Activated naive CD8-positive, alpha-beta T cell (primary cell): ENCODE data around the gene KCNC4.

ENCODE experiments used
- H3K27ac Mint-ChIP-seq: one replicate; pipeline ENCODE4 v1.8.0; 2021; ENCODE audit warnings: mixed read lengths
- H3K27me3 Mint-ChIP-seq: one replicate; pipeline ENCODE4 v1.8.0; 2021; ENCODE audit warnings: mixed read lengths
- H3K36me3 Mint-ChIP-seq: one replicate; pipeline ENCODE4 v1.8.0; 2021; ENCODE audit warnings: mixed read lengths
- H3K4me1 Mint-ChIP-seq: one replicate; pipeline ENCODE4 v1.8.0; 2021; ENCODE audit warnings: low read depth, mixed read lengths
- H3K4me3 Mint-ChIP-seq: one replicate; pipeline ENCODE4 v1.8.0; 2021; ENCODE audit warnings: mild to moderate bottlenecking, mixed read lengths
- H3K9me3 Mint-ChIP-seq: one replicate; pipeline ENCODE4 v1.8.0; 2021; ENCODE audit warnings: low read depth, mixed read lengths

Gene KCNC4

DNA sequence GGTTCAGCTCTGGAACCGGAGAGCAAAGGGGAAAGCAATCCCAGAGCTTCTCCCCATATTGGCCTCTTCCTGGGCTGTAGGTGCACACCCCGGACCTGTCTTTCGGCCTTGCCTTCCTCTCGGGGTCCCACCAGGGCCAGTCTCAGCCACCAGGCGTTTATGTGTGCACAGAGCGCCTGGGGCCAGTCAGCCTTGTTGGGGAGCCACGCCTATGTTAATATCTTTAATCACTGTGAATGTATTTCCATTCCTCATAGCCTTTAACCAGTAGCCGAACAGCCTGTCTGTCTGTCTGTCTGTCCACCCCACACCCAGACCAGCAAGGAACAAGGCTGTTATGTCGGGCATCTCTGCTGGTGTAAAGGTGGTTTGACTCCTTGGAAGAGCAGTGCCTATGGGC, 18.8 kb downstream of the KCNC4 start:
- Mint-ChIP-seq H3K36me3 (peaks cover 5% of the 10 kb centered on the region), H3K27ac (no peak overlapping the region), H3K9me3 (no peaks in the 10 kb centered on the region), H3K4me3 (no peak overlapping the region), H3K4me1 (no peaks in the 10 kb centered on the region), H3K27me3 (no peaks in the 10 kb centered on the region)

DNA sequence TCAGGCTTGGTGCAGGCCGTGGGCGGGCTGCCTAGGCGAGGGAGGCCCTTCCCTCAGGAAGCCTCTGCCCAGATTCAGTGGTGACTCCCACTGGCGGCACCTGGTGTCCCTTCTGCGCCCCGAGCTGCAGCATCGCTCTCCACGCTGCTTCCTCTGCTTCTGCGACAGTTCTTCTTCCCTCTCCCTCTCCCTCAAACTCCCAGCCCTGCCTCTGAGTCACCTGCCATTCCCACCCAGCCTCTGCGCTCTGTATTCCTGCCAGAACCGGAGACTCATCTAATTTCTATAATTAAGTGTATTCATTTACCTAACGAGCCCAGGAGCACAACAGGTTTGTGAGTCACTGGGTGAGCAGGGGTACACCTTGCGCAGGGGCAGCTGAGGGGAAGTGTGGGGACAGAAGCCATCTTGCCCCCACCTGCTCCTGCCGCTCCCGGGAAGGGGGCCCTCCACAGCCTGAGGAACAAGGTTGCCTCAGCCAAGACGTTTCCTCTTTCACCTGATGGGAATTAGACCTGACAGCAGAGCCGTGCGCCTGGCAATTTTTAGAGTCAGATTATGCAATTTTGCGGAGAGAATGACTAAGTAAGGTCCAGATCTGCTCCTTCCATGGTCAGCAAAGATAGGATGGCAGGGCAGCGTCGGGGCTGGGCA, 19.4 kb downstream of the KCNC4 start:
- Mint-ChIP-seq H3K27me3 (no peaks in the 10 kb centered on the region), H3K36me3 (peaks cover 3% of the 10 kb centered on the region), H3K4me1 (no peaks in the 10 kb centered on the region), H3K27ac (no peak overlapping the region), H3K4me3 (no peak overlapping the region), H3K9me3 (no peaks in the 10 kb centered on the region)

DNA sequence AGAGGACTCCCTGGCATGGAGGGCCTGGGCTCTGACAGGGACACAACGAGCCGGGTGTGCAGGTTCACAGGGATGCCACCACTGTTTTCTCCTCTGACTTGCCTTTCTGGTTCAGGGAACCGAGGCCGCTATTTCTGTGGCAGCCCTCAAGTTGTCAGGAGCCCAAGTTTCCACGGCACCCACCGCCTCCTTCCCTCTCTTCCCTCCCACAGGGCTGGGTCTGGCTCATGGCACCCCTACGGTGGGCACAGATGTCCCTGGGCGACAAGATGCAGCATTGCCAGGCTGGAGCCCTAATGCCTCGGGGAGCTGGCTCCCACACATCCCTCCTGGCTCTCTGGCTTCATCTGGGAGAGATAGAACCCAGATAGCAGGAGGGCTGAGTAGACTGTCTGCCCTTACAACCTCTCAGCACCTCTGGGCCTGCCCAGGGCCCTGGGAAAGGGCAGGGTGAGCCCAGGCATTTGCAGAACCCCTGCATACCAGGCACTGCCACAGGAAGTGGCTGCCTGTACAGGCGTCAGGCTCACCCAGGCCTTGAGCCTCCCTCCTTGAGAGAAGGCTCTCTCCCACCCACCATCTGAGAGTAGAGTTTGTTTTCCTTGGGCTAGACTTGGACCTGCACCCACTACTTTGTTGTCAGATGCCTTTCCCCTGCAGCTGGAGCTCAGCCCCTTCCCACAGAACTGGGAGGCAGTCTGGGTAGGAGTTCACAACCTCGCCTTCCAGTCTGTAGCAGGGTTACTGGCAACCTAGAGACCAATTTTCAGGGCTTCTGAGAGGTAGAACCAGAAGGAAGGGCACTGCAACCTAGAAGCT, 20.5 kb downstream of the KCNC4 start:
- no peak overlapping the region for H3K27ac Mint-ChIP-seq
- H3K4me3 Mint-ChIP-seq: no peak overlapping the region
- H3K4me1 Mint-ChIP-seq: peaks cover 8% of the 10 kb centered on the region
- H3K27me3 Mint-ChIP-seq: no peaks in the 10 kb centered on the region
- H3K36me3 Mint-ChIP-seq: peaks cover 7% of the 10 kb centered on the region
- H3K9me3 Mint-ChIP-seq: no peaks in the 10 kb centered on the region

DNA sequence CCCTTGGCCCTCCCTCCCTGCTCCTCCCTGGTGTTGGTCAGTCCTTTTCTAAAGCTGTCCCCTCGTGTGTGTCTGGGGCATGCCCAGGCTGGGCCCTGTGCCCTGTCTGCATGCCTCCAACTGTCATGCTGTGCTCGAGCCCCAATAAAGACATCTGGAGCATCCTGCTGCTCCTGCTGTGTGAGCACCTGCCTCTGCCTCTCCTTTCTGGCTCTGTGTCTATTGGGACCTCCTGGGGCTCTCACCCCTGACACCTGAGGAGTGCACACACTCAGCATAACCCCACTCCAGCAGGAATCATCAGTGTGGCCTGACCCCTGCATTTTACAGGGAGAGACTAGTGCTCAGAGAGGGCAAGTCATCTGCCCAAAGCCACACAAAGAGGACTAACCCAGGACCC, 23.7 kb downstream of the KCNC4 start:
- no peaks in the 10 kb centered on the region for H3K9me3 Mint-ChIP-seq
- H3K4me1 Mint-ChIP-seq: peaks cover 28% of the 10 kb centered on the region
- H3K27me3 Mint-ChIP-seq: no peaks in the 10 kb centered on the region
- H3K4me3 Mint-ChIP-seq: no peak overlapping the region
- peaks cover 12% of the 10 kb centered on the region for H3K36me3 Mint-ChIP-seq
- H3K27ac Mint-ChIP-seq: no peak overlapping the region

DNA sequence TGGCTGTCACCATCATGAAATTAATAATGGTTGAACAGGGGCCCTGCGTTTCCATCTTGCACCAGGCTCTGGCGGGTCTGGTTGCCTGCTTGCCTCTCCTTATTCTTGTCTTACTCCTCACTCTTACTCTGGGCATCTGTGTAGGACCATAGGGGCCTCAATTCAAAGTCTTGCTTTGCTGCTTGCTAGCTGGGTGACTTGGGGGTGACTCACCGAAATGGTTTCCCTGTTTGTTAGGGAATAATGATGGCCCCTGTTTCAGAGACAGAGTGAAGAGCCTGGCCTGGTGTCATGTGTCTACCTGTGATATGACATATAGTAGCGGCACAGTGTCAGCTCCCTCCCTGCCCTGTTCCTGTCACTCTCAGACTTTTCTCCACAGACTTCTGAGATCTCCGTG, 24.6 kb downstream of the KCNC4 start:
- Mint-ChIP-seq H3K27ac (peak overlapping the region; percentile 70), H3K4me1 (peaks cover 32% of the 10 kb centered on the region), H3K4me3 (no peak overlapping the region), H3K36me3 (peaks cover 16% of the 10 kb centered on the region), H3K9me3 (no peaks in the 10 kb centered on the region), H3K27me3 (no peaks in the 10 kb centered on the region)

DNA sequence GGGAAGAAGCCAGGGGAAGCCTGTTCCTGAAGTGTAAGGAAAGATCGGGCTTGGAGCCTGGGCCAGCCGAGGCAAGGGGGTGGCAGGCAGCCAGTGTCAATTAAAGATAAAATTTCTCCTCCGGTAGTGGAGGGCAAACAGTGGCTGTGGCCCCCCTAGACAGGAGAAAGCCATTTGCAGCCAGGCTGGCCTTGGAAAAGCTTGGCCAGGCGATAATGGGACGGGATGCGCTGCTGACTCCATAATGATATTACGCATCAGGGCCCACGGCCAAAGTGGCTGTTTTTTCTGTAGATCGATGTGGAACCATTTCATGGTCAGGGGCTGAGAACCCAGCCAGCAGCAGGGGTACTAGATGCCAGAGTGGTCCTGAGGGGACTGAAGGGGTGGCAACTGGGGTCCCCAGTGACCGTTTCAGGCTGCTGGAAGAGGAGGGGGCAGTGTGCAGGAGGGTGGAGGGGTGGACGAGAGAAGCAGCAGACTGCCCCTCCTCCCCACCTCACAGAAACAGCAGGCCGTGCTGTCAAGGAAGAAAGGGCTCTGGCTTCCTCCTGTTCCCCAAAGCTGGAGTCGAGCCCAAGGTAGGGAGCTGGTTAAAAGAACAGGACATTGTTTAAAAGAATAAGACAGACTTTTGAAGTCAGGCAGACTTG, 25.2 kb downstream of the KCNC4 start:
- no peaks in the 10 kb centered on the region for H3K9me3 Mint-ChIP-seq
- no peaks in the 10 kb centered on the region for H3K27me3 Mint-ChIP-seq
- H3K4me1 Mint-ChIP-seq: peaks cover 32% of the 10 kb centered on the region
- peak overlapping the region; percentile 40 for H3K4me3 Mint-ChIP-seq
- H3K36me3 Mint-ChIP-seq: peaks cover 16% of the 10 kb centered on the region
- peak overlapping the region; percentile 92 for H3K27ac Mint-ChIP-seq

DNA sequence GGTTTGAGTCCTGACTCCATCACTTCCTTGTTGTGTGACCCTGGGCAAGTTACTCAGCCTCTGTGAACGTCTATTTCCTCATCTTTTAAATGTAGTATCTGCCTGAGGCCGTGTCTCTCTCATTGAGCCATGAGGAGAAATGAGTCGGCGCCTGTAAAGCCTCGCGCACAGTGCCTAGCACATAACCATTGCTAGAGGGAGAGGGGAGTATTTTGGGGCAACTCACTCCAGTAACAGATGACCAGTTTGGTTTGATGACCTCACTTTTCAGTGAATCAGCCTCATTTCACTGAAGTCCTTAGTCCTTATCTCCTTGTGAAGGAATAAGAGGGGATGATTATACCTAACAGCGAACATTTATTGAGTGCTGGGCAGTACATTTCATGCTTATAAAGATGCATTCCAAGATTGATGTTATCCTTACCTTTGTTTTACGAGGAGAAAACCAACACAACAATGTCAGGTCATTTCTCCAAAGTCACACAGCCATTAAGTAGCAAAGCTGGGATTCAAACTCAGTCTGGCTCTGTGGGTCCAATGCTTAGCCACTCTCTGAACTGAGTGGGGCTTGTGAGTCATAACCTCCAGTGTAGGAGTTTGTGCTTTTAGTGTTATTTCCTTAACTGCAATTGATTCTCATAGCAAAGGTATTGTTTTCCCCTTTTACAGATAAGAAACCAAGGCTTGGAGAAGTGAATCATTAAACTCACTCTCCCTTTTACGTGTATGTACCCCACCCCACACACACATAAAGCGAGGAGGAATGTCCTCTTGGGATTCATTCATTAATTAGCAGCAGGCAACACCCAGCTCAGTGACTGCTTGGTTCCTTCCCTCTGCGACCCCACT, 25.9 kb downstream of the KCNC4 start:
- H3K9me3 Mint-ChIP-seq: no peaks in the 10 kb centered on the region
- H3K4me1 Mint-ChIP-seq: peaks cover 32% of the 10 kb centered on the region
- peak overlapping the region; percentile 40 for H3K4me3 Mint-ChIP-seq
- H3K27ac Mint-ChIP-seq: peak overlapping the region; percentile 92
- no peaks in the 10 kb centered on the region for H3K27me3 Mint-ChIP-seq
- H3K36me3 Mint-ChIP-seq: peaks cover 16% of the 10 kb centered on the region

DNA sequence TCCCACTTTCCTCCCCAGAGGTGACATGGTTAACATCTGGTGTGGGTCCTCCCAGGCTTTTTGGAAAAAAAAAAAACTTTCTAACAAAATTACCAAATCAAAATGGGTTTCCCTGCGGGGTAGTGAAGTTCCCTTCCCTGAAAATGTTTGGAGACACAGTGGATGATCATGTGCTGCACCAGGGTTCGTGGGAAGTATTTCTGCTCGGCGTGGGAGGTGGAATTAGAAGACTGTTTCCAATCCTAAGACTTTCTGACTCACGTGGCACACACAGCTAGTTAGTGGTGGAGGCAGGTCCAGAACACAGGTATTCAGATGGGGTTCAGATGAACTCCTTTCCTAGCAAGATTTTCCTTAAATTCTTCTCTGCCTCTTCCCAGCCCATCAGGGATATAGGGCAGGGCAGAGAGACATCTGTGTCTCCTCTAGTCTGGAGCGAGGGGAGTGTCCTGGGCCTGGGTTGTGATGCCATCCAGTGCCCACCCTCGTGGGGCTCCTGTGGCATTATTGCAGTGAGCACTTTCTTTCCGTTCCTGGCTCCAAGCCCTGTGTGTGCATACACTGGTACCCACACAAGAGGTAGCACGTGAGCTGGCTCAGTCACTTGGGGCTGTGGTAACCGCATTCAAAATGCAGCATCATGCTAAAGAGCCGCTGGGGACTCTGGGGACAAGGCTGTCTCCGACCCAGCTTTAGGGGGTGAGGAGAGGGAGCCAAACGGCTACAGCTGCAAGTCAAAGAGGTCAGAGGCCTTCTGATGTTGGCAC, 27.5 kb downstream of the KCNC4 start:
- no peaks in the 10 kb centered on the region for H3K9me3 Mint-ChIP-seq
- H3K27me3 Mint-ChIP-seq: no peaks in the 10 kb centered on the region
- H3K4me1 Mint-ChIP-seq: peaks cover 32% of the 10 kb centered on the region
- H3K36me3 Mint-ChIP-seq: peaks cover 16% of the 10 kb centered on the region
- peak overlapping the region; percentile 46 for H3K27ac Mint-ChIP-seq
- no peak overlapping the region for H3K4me3 Mint-ChIP-seq

DNA sequence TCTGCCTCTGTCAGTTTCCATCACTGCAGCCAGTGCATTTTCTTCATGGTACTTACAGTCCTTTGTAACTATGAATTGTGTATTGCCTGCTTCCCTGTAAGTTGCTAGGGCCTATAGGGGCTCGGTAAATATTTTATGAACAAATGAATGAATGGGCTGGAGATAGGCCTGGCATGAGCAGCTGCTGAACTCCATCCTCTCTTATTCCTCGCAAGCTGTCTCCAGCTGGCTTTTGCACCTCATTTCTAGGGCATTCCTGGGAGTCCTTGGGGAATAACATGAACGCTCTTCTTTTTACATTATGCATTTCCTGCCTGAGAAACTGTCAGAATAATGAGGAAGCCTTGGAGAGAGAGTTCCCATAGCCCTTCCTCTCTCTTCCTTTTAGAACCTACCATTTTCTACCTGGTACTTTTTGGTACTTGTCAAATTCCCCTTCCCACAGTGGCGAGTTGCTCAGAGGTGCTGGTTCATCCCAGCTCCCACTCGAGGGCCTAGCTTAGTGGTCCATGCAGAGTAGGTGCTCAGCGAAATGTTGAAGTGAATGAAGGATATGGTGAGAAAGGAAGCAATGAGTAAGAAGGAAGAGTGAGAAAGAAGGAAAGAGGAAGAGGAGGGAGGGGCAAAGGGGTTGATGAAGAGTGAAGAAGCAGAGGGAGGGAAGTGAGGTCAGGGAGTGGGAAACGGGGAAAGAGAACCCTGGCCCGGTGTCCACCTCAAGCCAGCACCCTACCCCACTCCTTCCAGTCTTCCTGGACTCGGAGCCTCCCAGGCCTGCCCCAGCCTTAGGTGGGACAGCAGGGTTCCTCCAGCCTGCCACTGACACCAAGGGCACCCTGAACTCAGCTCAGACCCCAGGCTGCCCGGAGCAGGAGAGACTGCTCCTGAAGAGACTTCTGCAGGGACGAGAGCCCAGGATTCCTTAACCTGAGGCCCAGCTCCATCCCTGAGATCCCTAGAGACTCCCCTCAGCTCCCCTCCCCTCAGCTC, 29.6 kb downstream of the KCNC4 start:
- Mint-ChIP-seq H3K4me3 (peak overlapping the region; percentile 9), H3K4me1 (peaks cover 32% of the 10 kb centered on the region), H3K27me3 (no peaks in the 10 kb centered on the region), H3K27ac (peak overlapping the region; percentile 29), H3K36me3 (peaks cover 11% of the 10 kb centered on the region), H3K9me3 (no peaks in the 10 kb centered on the region)

DNA sequence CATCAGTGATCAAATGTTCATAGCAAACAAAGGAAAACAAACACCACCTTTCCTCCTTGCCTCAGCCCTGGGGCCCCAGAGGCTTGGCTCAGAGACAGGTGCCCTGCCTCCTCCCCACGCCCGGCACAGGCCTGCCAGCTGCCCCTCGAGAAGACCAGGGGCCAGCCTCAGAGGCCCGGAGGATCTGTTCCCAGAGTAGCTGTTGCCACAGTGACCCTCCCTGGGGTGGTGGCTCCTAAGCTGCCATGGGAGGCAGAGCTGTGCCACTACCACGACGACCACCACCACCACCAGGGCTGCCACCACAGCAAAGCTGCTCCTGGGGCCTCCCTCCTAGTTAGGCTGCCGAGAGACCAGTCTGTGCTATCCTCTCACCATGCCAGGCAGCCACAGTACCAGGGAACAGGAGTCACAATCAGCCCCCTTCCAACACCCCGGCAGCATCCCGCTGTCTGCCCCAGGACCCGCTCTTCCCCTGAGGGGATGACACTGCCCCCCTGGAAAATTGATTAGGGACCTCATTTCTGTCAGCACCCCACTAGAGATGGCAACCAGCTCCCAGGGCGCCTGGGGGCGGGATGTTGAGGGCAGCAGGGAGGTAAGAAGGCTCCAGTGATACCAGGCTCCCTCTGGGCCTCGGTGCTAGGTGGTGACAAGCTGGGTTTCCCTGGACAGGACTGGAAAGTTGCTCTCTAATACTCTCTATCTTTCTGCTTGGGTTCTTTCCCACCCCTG, 30.5 kb downstream of the KCNC4 start:
- Mint-ChIP-seq H3K36me3 (peaks cover 9% of the 10 kb centered on the region), H3K4me3 (no peak overlapping the region), H3K27me3 (no peaks in the 10 kb centered on the region), H3K4me1 (peaks cover 25% of the 10 kb centered on the region), H3K9me3 (no peaks in the 10 kb centered on the region), H3K27ac (no peak overlapping the region)

DNA sequence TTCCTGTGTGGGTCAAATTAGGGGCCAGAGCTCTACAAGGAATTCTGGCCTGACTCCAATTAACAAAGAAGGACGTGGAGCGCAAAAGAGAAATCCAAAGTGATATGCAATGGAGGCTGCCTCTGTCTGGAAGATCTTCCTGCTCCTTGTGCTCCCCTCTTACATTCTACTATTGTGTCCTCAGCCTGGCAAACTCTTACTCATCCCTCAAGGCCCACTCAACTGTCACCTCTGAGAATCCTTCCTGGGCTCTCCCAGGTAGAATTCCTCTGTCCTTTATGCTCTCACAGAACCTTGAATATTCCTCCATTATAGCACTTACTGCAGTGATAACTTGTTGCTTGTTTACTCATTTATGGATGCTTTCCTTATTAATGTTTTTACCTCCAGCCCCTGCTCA, 31.4 kb downstream of the KCNC4 start:
- no peak overlapping the region for H3K4me3 Mint-ChIP-seq
- H3K9me3 Mint-ChIP-seq: no peaks in the 10 kb centered on the region
- no peak overlapping the region for H3K27ac Mint-ChIP-seq
- H3K4me1 Mint-ChIP-seq: peaks cover 16% of the 10 kb centered on the region
- H3K27me3 Mint-ChIP-seq: no peaks in the 10 kb centered on the region
- peaks cover 9% of the 10 kb centered on the region for H3K36me3 Mint-ChIP-seq

DNA sequence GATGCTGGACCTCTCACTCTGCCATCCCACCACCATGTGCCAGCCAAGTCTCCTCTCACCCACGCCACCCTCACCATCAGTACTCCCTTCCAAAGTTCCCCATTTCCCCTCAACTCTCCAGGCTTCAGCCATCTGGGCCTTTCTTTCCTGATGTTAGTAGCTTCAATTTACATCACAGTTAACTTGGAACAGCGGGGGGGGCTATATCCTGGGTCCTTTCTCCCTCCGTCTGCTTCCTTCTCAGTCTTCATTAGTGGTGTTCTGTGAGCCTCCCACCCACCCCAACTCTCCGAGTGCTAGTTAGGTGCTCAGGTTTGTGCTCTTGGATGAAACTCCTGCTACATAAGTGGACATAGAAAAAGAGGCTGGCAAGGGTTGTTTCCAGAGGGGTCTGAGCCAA, 31.9 kb downstream of the KCNC4 start:
- peaks cover 9% of the 10 kb centered on the region for H3K36me3 Mint-ChIP-seq
- H3K4me1 Mint-ChIP-seq: peaks cover 15% of the 10 kb centered on the region
- H3K9me3 Mint-ChIP-seq: no peaks in the 10 kb centered on the region
- no peak overlapping the region for H3K27ac Mint-ChIP-seq
- H3K4me3 Mint-ChIP-seq: no peak overlapping the region
- H3K27me3 Mint-ChIP-seq: no peaks in the 10 kb centered on the region

DNA sequence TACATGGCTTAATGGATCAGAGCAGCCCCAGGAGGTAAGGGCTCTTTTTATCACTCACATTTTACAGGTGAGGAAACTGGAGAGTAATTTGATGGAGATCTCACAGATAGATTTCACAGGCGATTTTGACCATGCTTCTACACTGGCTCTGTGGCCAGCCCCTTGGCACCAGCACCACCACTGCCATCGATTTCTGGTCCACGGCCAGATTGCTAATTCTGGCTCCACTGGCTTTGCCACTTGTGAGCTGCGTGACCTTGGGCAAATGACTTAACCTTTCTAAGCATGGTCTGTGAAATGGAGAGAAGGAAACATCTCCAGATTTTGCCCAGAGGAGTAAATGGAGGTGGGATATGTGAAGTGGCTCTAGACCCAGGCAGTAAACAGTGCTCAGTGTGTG, 32.6 kb downstream of the KCNC4 start:
- H3K27me3 Mint-ChIP-seq: no peaks in the 10 kb centered on the region
- H3K36me3 Mint-ChIP-seq: peaks cover 9% of the 10 kb centered on the region
- H3K9me3 Mint-ChIP-seq: no peaks in the 10 kb centered on the region
- H3K4me1 Mint-ChIP-seq: peaks cover 9% of the 10 kb centered on the region
- H3K4me3 Mint-ChIP-seq: no peak overlapping the region
- H3K27ac Mint-ChIP-seq: no peak overlapping the region
